T-cell (primary cell): ENCODE data around the gene MAGEB17. TPM values are rescaled to one million over a fixed set of nuclear protein-coding genes. Genes with fewer than 3 reads are reported as not detected.

Experiments
- ATAC-seq, 4 experiments: fragments of 200-7000 bp in 3 of 4; fragments of 150-1000 bp in 1 of 4; cut with Tn5 transposase; replicated peaks in 1 of 4; 1 replicate in 3 of 4; 2 replicates in 1 of 4; pipeline ENCODE4 v1.10.0; 2021; ENCODE audit warnings: moderate library complexity in 3 of 4, mild to moderate bottlenecking in 2 of 4, moderate number of reproducible peaks in 1 of 4
- CTCF ChIA-PET, 2 donors: fragments of 300-600 bp; sonication (Branson Sonifier 250); formaldehyde crosslinking; loops; one replicate each; lab custom pipeline; 2022; ENCODE audit warnings: antibody characterized with exemption in 2 of 2; lab: Charles Lee
- POLR2A ChIA-PET, 2 donors: fragments of 300-600 bp; sonication (Branson Sonifier 250); formaldehyde crosslinking; loops; one replicate each; lab custom pipeline; 2022; ENCODE audit warnings: antibody characterized with exemption in 2 of 2; lab: Charles Lee
- DNase-seq, 35 experiments: peaks; one replicate each; pipeline versions ENCODE4 v3.0.0 to v3.0.0-alpha.2; 2013 to 2023
- H3K27ac ChIP-seq: one replicate; pipeline ENCODE4 v1.5.1; 2013; ENCODE audit warnings: low read length
- H3K27me3 ChIP-seq, 2 experiments: replicated peaks in 1 of 2; 1 replicate in 1 of 2; 2 replicates in 1 of 2; pipeline versions ENCODE4 v1.6.1 to v1.7.0; 2013; ENCODE audit warnings: low read length in 1 of 2, mixed read lengths in 1 of 2; ENCODE audit not compliant: control insufficient read depth in 2 of 2, insufficient read depth in 2 of 2; ENCODE audit errors: extremely low read depth in 1 of 2
- H3K36me3 ChIP-seq, 2 donors: 1 replicate in 1 of 2; 2 replicates in 1 of 2; pipeline versions ENCODE4 v1.6.1 to v1.7.0; 2013; ENCODE audit warnings: low read length in 1 of 2; ENCODE audit not compliant: control insufficient read depth in 2 of 2, insufficient read depth in 1 of 2; ENCODE audit errors: extremely low read depth in 1 of 2
- H3K4me1 ChIP-seq, 2 experiments: 1 replicate in 1 of 2; 2 replicates in 1 of 2; pipeline versions ENCODE4 v1.6.1 to v1.7.0; 2013; ENCODE audit warnings: low read length in 2 of 2, mixed read lengths in 1 of 2; ENCODE audit not compliant: insufficient read depth in 2 of 2, control insufficient read depth in 1 of 2; ENCODE audit errors: extremely low read depth in 1 of 2
- H3K4me3 ChIP-seq, 2 donors: 1 replicate in 1 of 2; 2 replicates in 1 of 2; pipeline versions ENCODE4 v1.5.1 to v1.7.0; 2013; ENCODE audit warnings: mild to moderate bottlenecking in 2 of 2, low read length in 1 of 2, moderate library complexity in 1 of 2; ENCODE audit not compliant: control insufficient read depth in 1 of 2; ENCODE audit errors: extremely low read depth in 1 of 2
- H3K9me3 ChIP-seq: 2 replicates; pipeline ENCODE4 v1.7.0; 2013
- H3K27ac Mint-ChIP-seq, 2 donors: one replicate each; pipeline ENCODE4 v1.8.0; 2020 to 2021; ENCODE audit warnings: mild to moderate bottlenecking in 2 of 2, mixed read lengths in 2 of 2
- H3K27me3 Mint-ChIP-seq, 2 donors: one replicate each; pipeline ENCODE4 v1.8.0; 2021 to 2022; ENCODE audit warnings: mixed read lengths in 2 of 2
- H3K36me3 Mint-ChIP-seq: one replicate; pipeline ENCODE4 v1.8.0; 2021; ENCODE audit warnings: mixed read lengths
- H3K4me1 Mint-ChIP-seq, 3 donors: one replicate each; pipeline ENCODE4 v1.8.0; 2020 to 2022; ENCODE audit warnings: mixed read lengths in 3 of 3, mild to moderate bottlenecking in 1 of 3
- H3K4me3 Mint-ChIP-seq, 3 donors: one replicate each; pipeline ENCODE4 v1.8.0; 2020 to 2022; ENCODE audit warnings: mild to moderate bottlenecking in 3 of 3, mixed read lengths in 3 of 3, moderate library complexity in 3 of 3
- H3K9me3 Mint-ChIP-seq, 3 donors: one replicate each; pipeline ENCODE4 v1.8.0; 2020 to 2022; ENCODE audit warnings: mixed read lengths in 3 of 3
- WGBS: methylation state at CpG from one replicate; pipeline ENCODE4 v1.1.5; 2013; ENCODE audit warnings: missing lambda C conversion rate; ENCODE audit not compliant: insufficient coverage; 5-methylcytosine and 5-hydroxymethylcytosine counted together
- total RNA-seq, 35 experiments: library from RNA in 6 of 35; stranded (reverse) in 6 of 35; fragments of 120-200 nt in 1 of 35; gene quantifications; one replicate each; pipeline versions ENCODE4 v1.2.1 to v1.2.4 and lab custom pipeline; 2013 to 2026

The MAGEB17 gene
- total RNA-seq, 5 donors from 2014 or later (not counting 1 experiment from before 2014, with no cell fraction given): not detected

DNA sequence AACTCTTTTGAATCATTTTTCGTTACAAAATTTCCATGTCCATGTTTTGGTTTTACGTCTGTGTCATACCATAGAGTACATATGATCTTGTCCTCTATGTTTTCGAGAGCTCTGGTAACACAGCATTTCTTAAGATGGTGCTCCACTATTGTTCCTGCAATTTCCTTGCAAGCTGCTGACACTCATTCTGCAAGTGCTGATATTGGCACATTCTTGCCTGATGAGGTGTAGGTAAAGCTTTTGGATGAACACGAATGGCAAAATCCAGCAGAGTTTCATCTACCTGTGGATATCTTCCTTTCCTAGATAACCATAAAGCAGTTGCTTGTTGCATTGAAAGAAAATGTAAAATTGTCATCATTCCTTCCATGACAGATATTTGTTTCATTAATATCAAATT lies 41.3 kb downstream of the MAGEB17 start:
- H3K27ac Mint-ChIP-seq: no peak overlapping the region
- H3K36me3 Mint-ChIP-seq: no peaks in the 10 kb centered on the region
- ChIA-PET POLR2A (interaction anchor here in 1 of 2 donors (0.5 kb wide), 1 partner anchor 67 kb away, joined by 5 read pairs; no protein-coding TSS in a partner anchor), CTCF (no interaction called here)
- H3K27me3 Mint-ChIP-seq: peaks cover 0 to 12% of the 10 kb centered on the region in 2 donors
- no peaks in the 10 kb centered on the region for H3K27me3 ChIP-seq
- no peak overlapping the region for H3K27ac ChIP-seq
- ATAC-seq (no peak), DNase-seq (no peak)
- no peaks in the 10 kb centered on the region for H3K4me1 ChIP-seq
- H3K4me3 Mint-ChIP-seq: no peak overlapping the region
- WGBS: no CpG with 5 or more reads among the region's 4 CpGs
- H3K9me3 Mint-ChIP-seq: peaks cover 0 to 4% (median 3%) of the 10 kb centered on the region in 3 donors
- no peaks in the 10 kb centered on the region for H3K9me3 ChIP-seq
- H3K36me3 ChIP-seq: no peaks in the 10 kb centered on the region
- no peaks in the 10 kb centered on the region for H3K4me1 Mint-ChIP-seq
- no peak overlapping the region for H3K4me3 ChIP-seq

DNA sequence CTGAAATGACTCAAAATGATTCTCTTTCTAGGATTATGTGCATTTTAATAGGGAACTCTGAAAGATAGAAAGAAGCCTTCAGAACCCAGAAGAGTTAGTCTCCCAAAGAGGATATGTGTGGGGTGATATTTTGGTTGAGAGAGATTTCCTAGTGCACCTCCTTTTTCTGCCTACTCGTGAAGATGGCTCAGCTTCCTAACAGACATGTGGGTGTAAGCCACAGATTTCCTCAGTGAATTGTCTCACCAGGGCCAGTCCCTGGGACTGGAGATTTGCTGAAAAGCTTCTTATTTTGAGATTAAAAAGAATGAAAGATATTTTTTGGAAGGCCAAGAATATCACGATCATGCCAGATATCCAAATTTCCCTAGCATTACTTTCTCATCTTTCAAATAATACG lies 42.8 kb downstream of the MAGEB17 start:
- CTCF ChIA-PET: no interaction called here
- Mint-ChIP-seq H3K4me3 (no peak overlapping the region), H3K9me3 (no peaks in the 10 kb centered on the region), H3K27me3 (peaks cover 0 to 7% of the 10 kb centered on the region in 2 donors), H3K27ac (no peak overlapping the region), H3K4me1 (no peaks in the 10 kb centered on the region), H3K36me3 (no peaks in the 10 kb centered on the region)
- WGBS: no CpG with 5 or more reads among the region's 3 CpGs
- H3K27ac ChIP-seq: no peak overlapping the region
- H3K4me3 ChIP-seq: no peak overlapping the region
- H3K4me1 ChIP-seq: no peaks in the 10 kb centered on the region
- H3K27me3 ChIP-seq: no peaks in the 10 kb centered on the region
- no peaks in the 10 kb centered on the region for H3K36me3 ChIP-seq
- DNase-seq (no peak), ATAC-seq (no peak)
- POLR2A ChIA-PET: no interaction called here
- H3K9me3 ChIP-seq: no peaks in the 10 kb centered on the region

DNA sequence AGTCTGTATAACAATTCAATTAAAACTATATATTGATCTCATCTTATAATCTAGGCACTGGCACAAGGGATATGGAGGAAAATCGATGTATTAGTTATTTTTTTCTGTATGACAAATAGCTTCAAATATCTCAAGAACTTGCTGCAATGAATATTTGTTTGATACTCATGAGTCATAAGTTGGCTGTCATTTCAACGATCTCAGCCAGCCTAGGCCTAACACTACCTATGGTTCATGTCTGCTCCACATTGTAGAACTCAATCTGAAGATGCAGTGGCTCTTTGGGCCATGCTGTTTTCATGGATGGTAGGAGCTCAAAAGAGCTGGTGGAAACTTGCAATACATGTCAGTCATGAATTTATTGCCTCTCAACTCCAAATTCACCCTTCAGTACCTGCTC lies 44.7 kb downstream of the MAGEB17 start:
- POLR2A ChIA-PET: interaction anchor here in 1 of 2 donors (0.7 kb wide), 1 partner anchor 26 kb away, joined by 11 read pairs; no protein-coding TSS in a partner anchor
- no peak for ATAC-seq
- no CpG with 5 or more reads among the region's 2 CpGs for WGBS
- Mint-ChIP-seq H3K27me3 (peaks cover 1 to 4% of the 10 kb centered on the region in 2 donors), H3K27ac (no peak overlapping the region), H3K9me3 (no peaks in the 10 kb centered on the region), H3K36me3 (no peaks in the 10 kb centered on the region), H3K4me3 (no peak overlapping the region), H3K4me1 (no peaks in the 10 kb centered on the region)
- no peak overlapping the region for H3K27ac ChIP-seq
- DNase-seq: no peak
- no peak overlapping the region for H3K4me3 ChIP-seq
- no peaks in the 10 kb centered on the region for H3K9me3 ChIP-seq
- CTCF ChIA-PET: no interaction called here
- H3K4me1 ChIP-seq: no peaks in the 10 kb centered on the region
- no peaks in the 10 kb centered on the region for H3K27me3 ChIP-seq
- H3K36me3 ChIP-seq: no peaks in the 10 kb centered on the region

DNA sequence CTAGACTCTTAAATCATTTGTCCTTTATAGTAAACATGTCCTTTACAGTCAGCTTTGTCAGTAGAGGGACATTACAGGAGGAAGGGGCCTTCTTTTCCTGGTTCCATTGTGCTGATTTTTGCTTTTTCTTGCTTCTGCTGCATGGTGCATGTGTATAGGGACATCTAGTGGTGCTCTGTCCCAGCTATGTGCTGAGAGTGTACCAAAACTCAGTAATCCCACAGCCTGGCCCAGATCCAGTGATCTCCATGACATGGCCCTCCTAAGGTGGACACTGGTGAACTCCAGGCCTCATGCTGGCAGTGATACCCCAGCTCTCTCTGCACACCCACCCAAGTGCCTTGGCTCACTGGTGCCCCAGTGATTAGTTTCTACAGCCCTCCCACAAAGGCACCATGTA lies 45.2 kb downstream of the MAGEB17 start:
- ATAC-seq (no peak), DNase-seq (peak in 1 of 35 experiments; percentile 0)
- no peak overlapping the region for H3K27ac ChIP-seq
- no peaks in the 10 kb centered on the region for H3K9me3 ChIP-seq
- Mint-ChIP-seq H3K4me1 (no peaks in the 10 kb centered on the region), H3K4me3 (no peak overlapping the region), H3K27ac (no peak overlapping the region), H3K9me3 (no peaks in the 10 kb centered on the region), H3K27me3 (peaks cover 1 to 4% of the 10 kb centered on the region in 2 donors), H3K36me3 (no peaks in the 10 kb centered on the region)
- H3K27me3 ChIP-seq: no peaks in the 10 kb centered on the region
- ChIA-PET CTCF (no interaction called here), POLR2A (interaction anchor here in 1 of 2 donors (0.7 kb wide), 1 partner anchor 26 kb away, joined by 11 read pairs; no protein-coding TSS in a partner anchor)
- no peaks in the 10 kb centered on the region for H3K36me3 ChIP-seq
- no peak overlapping the region for H3K4me3 ChIP-seq
- no peaks in the 10 kb centered on the region for H3K4me1 ChIP-seq

DNA sequence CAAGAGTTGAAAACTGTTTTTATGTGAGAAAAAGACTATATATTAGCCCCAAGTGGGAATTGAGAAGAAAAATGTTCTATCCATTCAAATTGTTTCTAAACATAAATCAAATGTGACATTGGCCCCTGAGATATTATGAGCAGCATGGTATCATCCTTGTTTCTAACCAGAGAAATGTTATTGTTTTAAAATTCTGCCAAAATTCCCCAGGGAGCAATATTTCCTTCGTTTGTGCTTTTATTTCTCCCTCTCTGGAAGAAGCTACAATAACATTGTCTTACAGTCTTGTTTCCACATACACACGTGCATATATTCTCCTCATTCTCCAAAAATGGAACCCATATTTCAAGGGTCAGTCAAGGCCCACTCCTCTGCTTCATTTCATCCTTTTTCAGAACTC lies 46.7 kb downstream of the MAGEB17 start:
- no peaks in the 10 kb centered on the region for H3K36me3 ChIP-seq
- no peak overlapping the region for H3K4me3 ChIP-seq
- WGBS: no CpG with 5 or more reads among the region's 2 CpGs
- ChIA-PET POLR2A (no interaction called here), CTCF (interaction anchor here in 1 of 2 donors (0.5 kb wide), 1 partner anchor 324 kb away, joined by 3 read pairs; no protein-coding TSS in a partner anchor)
- peaks cover 1 to 4% of the 10 kb centered on the region in 2 donors for H3K27me3 Mint-ChIP-seq
- H3K9me3 Mint-ChIP-seq: no peaks in the 10 kb centered on the region
- H3K4me1 ChIP-seq: no peaks in the 10 kb centered on the region
- H3K4me1 Mint-ChIP-seq: no peaks in the 10 kb centered on the region
- no peak overlapping the region for H3K4me3 Mint-ChIP-seq
- H3K27ac ChIP-seq: no peak overlapping the region
- no peak for ATAC-seq
- H3K36me3 Mint-ChIP-seq: no peaks in the 10 kb centered on the region
- DNase-seq: no peak
- H3K27me3 ChIP-seq: no peaks in the 10 kb centered on the region
- no peak overlapping the region for H3K27ac Mint-ChIP-seq
- H3K9me3 ChIP-seq: no peaks in the 10 kb centered on the region

DNA sequence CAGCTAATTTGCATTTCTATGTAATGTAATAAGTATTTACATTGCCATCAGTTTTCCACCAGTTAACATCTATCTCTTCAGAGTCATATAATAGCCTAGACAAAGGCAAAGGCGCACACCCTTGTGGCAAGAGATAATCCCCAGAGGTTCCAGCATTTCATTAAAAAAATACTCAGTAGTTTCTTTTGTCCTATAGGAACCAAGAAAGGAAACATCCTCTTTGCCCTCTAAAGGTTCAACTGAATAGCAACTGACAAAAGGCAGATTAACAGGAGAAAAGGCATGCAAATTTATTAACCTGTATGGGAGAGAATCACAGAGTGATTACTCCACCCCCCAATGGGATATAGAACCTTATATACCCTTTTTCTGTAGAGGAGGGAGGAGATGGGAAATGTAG lies 48.4 kb downstream of the MAGEB17 start:
- Mint-ChIP-seq H3K4me1 (no peaks in the 10 kb centered on the region), H3K4me3 (no peak overlapping the region), H3K27me3 (peaks cover 1 to 6% of the 10 kb centered on the region in 2 donors), H3K27ac (no peak overlapping the region), H3K9me3 (peaks cover 0 to under 1% (median 0%) of the 10 kb centered on the region in 3 donors), H3K36me3 (no peaks in the 10 kb centered on the region)
- H3K4me3 ChIP-seq: no peak overlapping the region
- CTCF ChIA-PET: no interaction called here
- POLR2A ChIA-PET: no interaction called here
- H3K4me1 ChIP-seq: no peaks in the 10 kb centered on the region
- H3K36me3 ChIP-seq: no peaks in the 10 kb centered on the region
- no peak for DNase-seq
- no peaks in the 10 kb centered on the region for H3K27me3 ChIP-seq
- WGBS: no CpG with 5 or more reads among the region's 1 CpG
- ATAC-seq: no peak
- no peaks in the 10 kb centered on the region for H3K9me3 ChIP-seq
- H3K27ac ChIP-seq: no peak overlapping the region
